ENCODE data around the gene ACO2. TPM values are rescaled to one million over a fixed set of nuclear protein-coding genes. Genes with fewer than 3 reads are reported as not detected.
A peak's percentile ranks its signal among the peaks of the same experiment; 100 is the strongest.

The ACO2 gene
- total and polyA plus RNA-seq, 2 of the 4 experiments (the other 2 are of a cell fraction): 71.3 to 72.9 TPM

GRCh38 chr22:41562461-41562860 lies 93.5 kb downstream of the ACO2 start:
- BruUV-seq (replicated peaks): no TSS peak
- Histone ChIP-seq H3K36me3 (ENCODE audit: control insufficient read depth, insufficient read depth, low read length) (peaks cover 3% of the 10 kb centered on the region; the same call in 1 of the 2 replicates), H3K23ac (ENCODE audit: low read depth, low read length) (peak overlapping the region; percentile 96), H4K8ac (ENCODE audit: low read depth in 2 of 2, low read length in 2 of 2) (peak overlapping the region; percentile 24 to 87; a peak in 3 of 4 replicates), H3K18ac (ENCODE audit: low read depth, low read length) (peak overlapping the region; percentile 69), H2AK9ac (replicated peaks; ENCODE audit: low read depth, low read length, poor library complexity) (peak overlapping the region; percentile 99), H3K4me1 (ENCODE audit: control insufficient read depth, insufficient read depth, low read length) (peaks cover 32% of the 10 kb centered on the region), H3K4ac (ENCODE audit: low read depth, low read length) (peak overlapping the region; percentile 98), H2BK15ac (ENCODE audit: low read depth, low read length) (peak overlapping the region; percentile 98; the same call in 2 of the 3 replicates), H2AK5ac (ENCODE audit: low read depth, low read length) (peak overlapping the region; percentile 98), H3K56ac (ENCODE audit: extremely low read depth, insufficient read depth, low read length) (peak overlapping the region; percentile 60), H4K91ac (ENCODE audit: insufficient read depth, low read depth, low read length) (peak overlapping the region; percentile 96), H3K9me3 (ENCODE audit: control insufficient read depth, insufficient read depth, low read length) (no peaks in the 10 kb centered on the region), H2BK5ac (ENCODE audit: low read depth, low read length, poor library complexity, severe bottlenecking) (peak overlapping the region; percentile 93), H3K14ac (replicated peaks; ENCODE audit: low read depth, low read length) (peak overlapping the region; percentile 95), H3K27ac (ENCODE audit: insufficient read depth, low read length) (peak overlapping the region; percentile 73), H3K4me3 (ENCODE audit: insufficient read depth, low read depth, low read length) (peak overlapping the region; percentile 80; the same call in 1 of the 2 replicates), H2BK120ac (ENCODE audit: low read depth, low read length) (peak overlapping the region; percentile 92), H3K79me1 (ENCODE audit: low read depth in 1 of 2, low read length in 2 of 2) (peaks cover 11 to 72% of the 10 kb centered on the region in 2 experiments; a peak in 3 of 4 replicates), H3K9me1 (ENCODE audit: insufficient read depth, low read length) (peaks cover 26% of the 10 kb centered on the region), H4K5ac (ENCODE audit: low read depth, low read length) (peak overlapping the region; percentile 69), H4K20me1 (ENCODE audit: insufficient read depth, low read length) (peaks cover 3% of the 10 kb centered on the region), H3K27me3 (ENCODE audit: control insufficient read depth, insufficient read depth, low read length) (no peaks in the 10 kb centered on the region), H2AFZ (replicated peaks; ENCODE audit: low read length, poor library complexity) (peak overlapping the region; percentile 85), H3K9ac (ENCODE audit: low read depth, low read length) (peak overlapping the region; percentile 83), H2BK20ac (ENCODE audit: low read depth, low read length) (peak overlapping the region; percentile 98), H3K4me2 (ENCODE audit: low read depth, low read length) (peak overlapping the region; percentile 94)
- WGBS, 2 experiments (ENCODE audit: extremely low coverage in 2 of 2, insufficient read length in 1 of 2): 72% methylated on average over 2 of the region's 4 CpGs; no CpG with 5 or more reads in 1 of the 2 experiments
- intact Hi-C loops (cut with micrococcal nuclease): no loop called here
- ChIA-PET CTCF (interaction anchor here (1.1 kb wide), 1 partner anchor 19 kb away, joined by 4 read pairs; the partner anchor contains the start of gene POLR3H), POLR2A (ENCODE audit: unreplicated experiment) (no interaction called here)
- dilution Hi-C loops (cut with HindIII; ENCODE audit: low sequenced_read_pairs, unreplicated experiment): no loop called here
- in situ Hi-C loops (cut with MboI; ENCODE audit: low sequenced_read_pairs): no loop called here
- no peak for DNase-seq
- TF ChIP-seq NFE2L2 (IDR thresholded peaks at IDR 0.05; ENCODE audit: low read depth, low read length) (no peak), POLR2A (IDR thresholded peaks at IDR 0.05; ENCODE audit: low read depth, low read length) (0 out of 2 replicates have a peak, but pooled peaks have one; percentile 2)
- no peak for ATAC-seq (ENCODE audit: low read depth)
